Activated CD8-positive, alpha-beta memory T cell treated with anti-CD3 and anti-CD28 coated beads, Interleukin-2, amount 10 ng/mL, durations not matched to agents 7 days and 5 days (primary cell): ENCODE measurements around the gene YPEL2. TPM values are rescaled to one million over a fixed set of nuclear protein-coding genes. Genes with fewer than 3 reads are reported as not detected.

Source experiments
- ATAC-seq: fragments of 150-1000 bp; cut with Tn5 transposase; one replicate; pipeline ENCODE4 v1.10.0; 2021; ENCODE audit warnings: moderate library complexity
- CTCF ChIA-PET: fragments of 350-600 bp; sonication (Branson Sonifier 250); formaldehyde crosslinking; loops from one replicate; lab custom pipeline; 2021; ENCODE audit warnings: antibody characterized with exemption; lab: Charles Lee
- DNase-seq: peaks from one replicate; pipeline ENCODE4 v3.0.0-alpha.2; 2020
- H3K27ac Mint-ChIP-seq: one replicate; pipeline ENCODE4 v1.8.0; 2021; ENCODE audit warnings: mild to moderate bottlenecking, mixed read lengths
- H3K27me3 Mint-ChIP-seq: one replicate; pipeline ENCODE4 v1.8.0; 2021; ENCODE audit warnings: mixed read lengths
- H3K36me3 Mint-ChIP-seq: one replicate; pipeline ENCODE4 v1.8.0; 2021; ENCODE audit warnings: mild to moderate bottlenecking, mixed read lengths
- H3K4me1 Mint-ChIP-seq: one replicate; pipeline ENCODE4 v1.8.0; 2021; ENCODE audit warnings: mixed read lengths
- H3K4me3 Mint-ChIP-seq: one replicate; pipeline ENCODE4 v1.8.0; 2021; ENCODE audit warnings: mild to moderate bottlenecking, moderate library complexity, mixed read lengths
- H3K9me3 Mint-ChIP-seq: one replicate; pipeline ENCODE4 v1.8.0; 2022; ENCODE audit warnings: low read depth, mixed read lengths
- total RNA-seq, 2 experiments: library from RNA; stranded (reverse); gene quantifications; one replicate each; pipeline ENCODE4 v1.2.3, GENCODE V29; 2021

Gene YPEL2
- total RNA-seq, 2 experiments from 2014 or later, result 9.9 to 12.3 TPM

DNA sequence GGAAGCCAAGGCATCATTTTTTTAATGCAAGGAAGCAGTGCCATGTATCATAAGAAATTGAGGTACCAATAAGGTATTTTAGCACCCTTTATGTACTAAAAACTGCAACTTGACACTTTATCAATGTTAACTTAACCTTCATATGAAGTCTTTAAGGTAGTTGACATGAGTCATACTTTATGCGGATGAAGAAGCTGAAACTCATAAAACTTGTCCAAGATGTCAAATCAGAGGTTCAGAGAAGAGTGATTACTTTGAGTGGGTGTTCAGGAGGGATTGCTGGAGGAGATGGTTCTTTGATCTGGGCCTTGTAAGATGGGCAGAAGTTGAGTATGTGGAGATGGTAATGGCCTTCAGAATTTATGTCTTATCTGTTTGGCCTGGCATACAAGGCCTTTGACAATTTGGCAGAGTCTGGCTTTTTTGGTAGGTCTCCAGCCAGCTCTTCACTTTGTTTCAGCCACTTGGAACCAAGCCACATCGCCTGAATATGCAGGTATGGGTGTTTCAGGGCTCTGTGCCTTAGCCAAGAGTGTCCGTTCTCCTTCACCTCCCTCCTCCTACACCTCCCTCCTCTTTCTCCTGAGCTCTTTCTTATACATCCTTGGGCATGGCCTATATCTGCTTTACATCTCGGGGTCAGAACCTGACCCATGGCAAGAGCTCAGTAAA, 23.7 kb downstream of the YPEL2 start:
- CTCF ChIA-PET, result interaction anchor here (1.1 to 1.7 kb wide), 4 partner anchors 8 to 85 kb away, joined by 3 to 6 read pairs (median 4); no protein-coding TSS in a partner anchor
- H3K4me3 Mint-ChIP-seq, result no peak overlapping the region
- no peak overlapping the region for H3K27ac Mint-ChIP-seq
- DNase-seq, result no peak
- no peaks in the 10 kb centered on the region for H3K9me3 Mint-ChIP-seq
- peaks cover 47% of the 10 kb centered on the region for H3K36me3 Mint-ChIP-seq
- no peak for ATAC-seq
- H3K27me3 Mint-ChIP-seq, result no peaks in the 10 kb centered on the region
- H3K4me1 Mint-ChIP-seq, result peaks cover 68% of the 10 kb centered on the region

DNA sequence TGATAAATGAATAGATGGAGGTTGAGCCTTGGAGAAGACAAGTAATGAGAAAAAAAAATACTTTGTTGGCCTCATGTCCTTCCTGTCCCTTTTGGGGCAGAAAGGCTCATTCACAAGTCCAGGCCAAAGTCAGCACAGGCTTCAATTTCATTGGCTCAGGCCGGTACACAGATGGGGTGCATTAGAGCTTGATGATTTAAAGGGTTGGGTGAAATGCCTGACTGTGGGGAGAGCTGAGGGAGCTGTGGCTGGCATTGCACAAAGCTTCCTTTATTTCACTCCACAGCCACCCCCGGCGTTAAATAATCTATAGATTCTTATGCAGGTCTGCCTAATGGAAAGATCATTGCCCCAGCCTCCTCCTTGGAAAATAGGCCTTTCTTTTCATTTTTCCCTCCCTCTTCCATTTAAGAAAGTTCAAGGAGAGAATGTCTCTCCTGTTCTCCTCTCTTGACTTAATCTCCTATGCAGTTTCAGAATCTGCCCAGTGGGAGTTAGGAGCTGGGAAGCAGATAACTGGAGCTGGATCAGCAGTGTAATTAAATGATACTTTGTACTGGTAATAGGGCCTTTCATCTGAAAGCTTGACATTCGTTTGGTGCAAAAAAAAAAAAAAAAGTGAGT, 24.4 kb downstream of the YPEL2 start:
- ATAC-seq, result no peak
- Mint-ChIP-seq H3K36me3 (peaks cover 51% of the 10 kb centered on the region), H3K4me1 (peaks cover 74% of the 10 kb centered on the region), H3K9me3 (no peaks in the 10 kb centered on the region), H3K27me3 (no peaks in the 10 kb centered on the region), H3K4me3 (no peak overlapping the region), H3K27ac (no peak overlapping the region)
- DNase-seq, result no peak
- CTCF ChIA-PET, result interaction anchor here (1.0 to 1.7 kb wide), 3 partner anchors 9 to 85 kb away, joined by 3 to 6 read pairs (median 4); no protein-coding TSS in a partner anchor

DNA sequence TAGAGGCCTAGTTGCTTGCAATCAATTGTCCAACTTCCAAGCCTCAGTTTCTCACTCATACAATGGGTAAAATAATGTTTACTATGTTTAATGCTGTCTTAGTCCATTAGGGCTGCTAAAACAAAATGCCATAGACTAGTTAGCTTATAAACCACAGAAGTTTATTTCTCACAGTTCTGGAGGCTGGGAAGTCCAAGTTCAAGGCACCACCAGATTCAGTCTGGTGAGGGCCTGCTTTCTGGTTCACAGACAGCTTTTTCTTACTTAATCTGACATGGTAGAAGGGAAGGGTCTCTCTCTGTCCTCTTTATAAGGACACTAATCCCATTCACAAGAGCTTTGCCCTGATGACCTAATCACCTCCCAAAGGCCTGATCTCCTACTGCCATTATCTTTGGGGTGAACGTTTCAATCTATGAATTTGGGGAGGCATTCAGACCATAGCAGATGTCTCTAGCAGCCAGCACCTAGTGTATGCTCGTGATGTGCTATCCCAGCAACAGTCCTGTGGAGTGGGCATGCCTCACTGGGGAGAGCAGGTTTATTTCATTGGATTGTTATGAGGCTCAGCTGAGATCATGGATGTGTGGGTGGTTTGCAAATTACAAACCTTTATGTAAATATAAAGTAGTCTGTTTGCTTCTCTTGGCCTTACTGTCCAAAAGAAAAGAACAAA, 25.2 kb downstream of the YPEL2 start:
- Mint-ChIP-seq H3K27ac (no peak overlapping the region), H3K36me3 (peaks cover 51% of the 10 kb centered on the region), H3K4me3 (no peak overlapping the region), H3K9me3 (no peaks in the 10 kb centered on the region), H3K27me3 (no peaks in the 10 kb centered on the region), H3K4me1 (peaks cover 82% of the 10 kb centered on the region)
- CTCF ChIA-PET, result interaction anchor here (0.6 to 1.1 kb wide), 3 partner anchors 9 to 82 kb away, joined by 3 to 4 read pairs (median 3); no protein-coding TSS in a partner anchor
- ATAC-seq (no peak), DNase-seq (no peak)

DNA sequence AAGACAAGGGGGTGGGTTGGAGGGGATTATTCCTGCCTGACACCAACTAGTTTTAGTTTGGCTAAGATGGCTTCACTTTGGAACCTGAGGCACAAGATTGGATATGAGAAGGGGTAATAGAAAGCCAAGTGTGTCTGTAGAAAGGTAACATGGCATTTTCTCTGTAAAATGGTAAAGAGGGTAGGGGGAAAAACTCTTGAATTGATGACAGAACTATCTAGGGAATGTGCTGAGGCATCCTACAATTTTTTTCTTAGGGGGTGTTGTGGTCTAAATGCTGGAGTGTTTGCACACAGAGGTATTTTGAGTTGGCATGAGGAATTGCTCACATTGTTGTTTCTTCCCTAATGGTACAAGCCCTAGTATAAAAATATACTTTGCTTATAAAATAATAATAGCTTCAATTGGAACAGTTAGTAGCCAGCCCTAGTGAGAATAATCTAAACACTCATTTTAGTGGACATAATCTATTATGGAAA, 25.8 kb downstream of the YPEL2 start:
- ATAC-seq (no peak), DNase-seq (no peak)
- Mint-ChIP-seq H3K4me3 (no peak overlapping the region), H3K36me3 (peaks cover 51% of the 10 kb centered on the region), H3K27ac (no peak overlapping the region), H3K9me3 (no peaks in the 10 kb centered on the region), H3K4me1 (peaks cover 83% of the 10 kb centered on the region), H3K27me3 (no peaks in the 10 kb centered on the region)
- CTCF ChIA-PET, result interaction anchor here (1.5 kb wide), 1 partner anchor 25 kb away, joined by 3 read pairs; no protein-coding TSS in a partner anchor

DNA sequence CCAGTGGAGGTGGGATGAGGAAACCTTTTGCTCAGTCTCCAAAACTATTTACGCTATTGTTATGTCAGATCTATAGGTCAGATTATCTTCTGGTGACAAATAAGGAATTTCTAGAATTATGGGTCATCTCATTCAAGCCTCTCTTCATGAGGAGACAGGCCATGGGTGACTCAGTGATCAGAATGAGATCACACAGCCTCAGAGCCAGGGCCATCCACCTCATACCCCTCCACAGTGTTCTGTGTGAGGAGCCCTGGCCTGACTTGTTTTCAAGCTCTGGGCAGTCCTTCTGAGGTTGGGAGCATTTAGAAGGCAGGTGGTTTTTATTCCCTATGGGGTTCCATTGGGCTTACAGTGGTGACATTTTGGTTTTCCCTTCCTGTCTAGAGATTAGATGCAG, 26.5 kb downstream of the YPEL2 start:
- CTCF ChIA-PET, result interaction anchor here (1.5 kb wide), 1 partner anchor 25 kb away, joined by 3 read pairs; no protein-coding TSS in a partner anchor
- H3K27me3 Mint-ChIP-seq, result no peaks in the 10 kb centered on the region
- peak overlapping the region; percentile 5 for H3K27ac Mint-ChIP-seq
- DNase-seq (no peak), ATAC-seq (no peak)
- no peaks in the 10 kb centered on the region for H3K9me3 Mint-ChIP-seq
- peaks cover 82% of the 10 kb centered on the region for H3K4me1 Mint-ChIP-seq
- no peak overlapping the region for H3K4me3 Mint-ChIP-seq
- H3K36me3 Mint-ChIP-seq, result peaks cover 51% of the 10 kb centered on the region

DNA sequence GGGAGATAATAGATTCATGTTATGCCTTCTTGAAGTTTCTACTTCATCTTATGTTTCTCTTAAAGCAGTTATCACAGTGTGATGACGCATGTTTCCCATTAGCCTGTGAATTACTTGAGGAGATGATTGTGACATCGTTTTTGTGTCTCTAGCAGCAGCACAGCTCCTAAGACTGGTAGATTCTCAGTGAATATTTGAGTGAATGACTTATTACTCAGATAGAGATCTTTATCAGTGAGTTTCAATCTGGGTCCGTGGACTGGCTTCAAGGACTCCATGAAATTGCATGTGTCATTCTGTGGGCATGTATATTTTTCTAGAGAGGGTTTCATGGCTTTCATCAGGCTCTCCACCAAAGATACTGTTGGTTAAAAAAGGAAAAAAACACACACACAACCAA, 29.9 kb downstream of the YPEL2 start:
- peak; percentile 29 for ATAC-seq

DNA sequence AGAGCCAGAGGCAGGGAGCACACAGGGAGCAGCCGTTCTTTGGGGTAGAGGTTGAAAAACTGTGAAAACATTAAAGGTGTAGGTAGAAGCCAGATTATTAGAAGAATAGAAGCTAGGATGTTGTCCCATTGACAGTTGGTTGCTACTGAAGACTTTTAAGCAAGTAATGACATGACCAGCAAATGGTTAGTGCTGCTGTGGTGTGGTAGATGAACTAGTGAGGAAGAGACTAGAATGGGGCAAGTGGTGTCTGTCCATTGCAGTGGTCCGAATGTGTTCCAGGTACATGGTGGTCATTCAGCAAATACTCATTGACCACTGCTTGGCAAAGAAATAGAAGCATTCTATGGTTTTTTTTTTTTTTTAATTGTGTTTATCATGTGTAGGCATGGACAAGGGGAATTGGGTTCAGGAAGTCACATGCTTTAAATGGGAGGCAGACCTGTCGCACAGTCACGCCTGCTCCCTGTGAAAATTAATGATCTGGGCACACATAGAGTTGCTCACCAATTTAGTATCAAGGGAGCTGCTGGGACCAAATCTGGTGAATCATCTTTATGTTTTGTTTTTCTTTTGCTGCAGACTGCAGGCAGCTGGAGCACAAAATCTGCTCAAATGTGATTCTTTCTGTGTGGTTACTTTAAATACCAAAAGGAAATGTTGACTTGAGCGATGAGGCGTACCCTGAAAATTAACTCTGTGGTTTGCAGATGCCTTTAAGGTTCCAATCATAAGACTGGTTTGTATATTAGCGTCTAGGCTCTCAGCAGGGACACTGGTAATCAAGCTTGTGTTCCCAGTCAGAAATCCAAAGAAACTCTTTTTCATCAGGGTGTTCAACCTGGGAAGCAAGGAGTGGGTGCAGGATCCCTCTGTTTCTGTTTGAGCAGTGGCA, 30.7 kb downstream of the YPEL2 start:
- peak; percentile 76 for DNase-seq
- Mint-ChIP-seq H3K27me3 (no peaks in the 10 kb centered on the region), H3K9me3 (no peaks in the 10 kb centered on the region), H3K36me3 (peaks cover 23% of the 10 kb centered on the region), H3K4me3 (peak overlapping the region; percentile 58), H3K27ac (peak overlapping the region; percentile 94), H3K4me1 (peaks cover 86% of the 10 kb centered on the region)
- CTCF ChIA-PET, result interaction anchor here (0.8 to 2.3 kb wide), 15 partner anchors 11 to 257 kb away, joined by 3 to 14 read pairs (median 4); no protein-coding TSS in a partner anchor
- peak; percentile 67 for ATAC-seq

More for the DNA sequence above, 29.9 kb downstream of the YPEL2 start:
- no peaks in the 10 kb centered on the region for H3K9me3 Mint-ChIP-seq
- peak overlapping the region; percentile 58 for H3K4me3 Mint-ChIP-seq
- H3K27ac Mint-ChIP-seq, result peak overlapping the region; percentile 94
- CTCF ChIA-PET, result interaction anchor here (1.1 to 2.3 kb wide), 9 partner anchors 14 to 258 kb away, joined by 3 to 14 read pairs (median 4); no protein-coding TSS in a partner anchor
- H3K36me3 Mint-ChIP-seq, result peaks cover 30% of the 10 kb centered on the region
- H3K27me3 Mint-ChIP-seq, result no peaks in the 10 kb centered on the region
- peak; percentile 43 for DNase-seq
- H3K4me1 Mint-ChIP-seq, result peaks cover 82% of the 10 kb centered on the region

DNA sequence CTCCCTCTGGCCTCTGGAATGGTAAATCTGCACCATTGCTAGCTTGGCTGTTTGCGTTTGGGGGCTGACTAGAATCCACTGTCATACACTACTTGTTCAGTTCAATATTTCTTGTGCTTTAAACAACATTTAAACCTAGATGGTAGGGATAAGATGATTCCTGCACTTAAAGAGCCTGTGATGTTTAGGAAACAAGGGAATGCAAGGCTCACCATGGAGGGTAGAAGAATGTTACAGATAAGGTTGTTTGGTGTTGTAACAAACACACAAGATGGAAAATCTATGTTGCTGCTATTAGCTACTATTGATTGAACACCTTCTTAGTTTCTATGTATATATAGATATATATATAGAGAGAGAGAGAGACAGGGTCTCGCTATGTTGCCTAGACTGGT, 31.4 kb downstream of the YPEL2 start:
- DNase-seq, result no peak
- no peak for ATAC-seq
- Mint-ChIP-seq H3K27me3 (no peaks in the 10 kb centered on the region), H3K9me3 (no peaks in the 10 kb centered on the region), H3K27ac (peak overlapping the region; percentile 94), H3K4me3 (peak overlapping the region; percentile 58), H3K36me3 (peaks cover 21% of the 10 kb centered on the region), H3K4me1 (peaks cover 86% of the 10 kb centered on the region)
- CTCF ChIA-PET, result interaction anchor here (1.2 to 2.3 kb wide), 10 partner anchors 22 to 78 kb away, joined by 3 to 14 read pairs (median 6); no protein-coding TSS in a partner anchor

DNA sequence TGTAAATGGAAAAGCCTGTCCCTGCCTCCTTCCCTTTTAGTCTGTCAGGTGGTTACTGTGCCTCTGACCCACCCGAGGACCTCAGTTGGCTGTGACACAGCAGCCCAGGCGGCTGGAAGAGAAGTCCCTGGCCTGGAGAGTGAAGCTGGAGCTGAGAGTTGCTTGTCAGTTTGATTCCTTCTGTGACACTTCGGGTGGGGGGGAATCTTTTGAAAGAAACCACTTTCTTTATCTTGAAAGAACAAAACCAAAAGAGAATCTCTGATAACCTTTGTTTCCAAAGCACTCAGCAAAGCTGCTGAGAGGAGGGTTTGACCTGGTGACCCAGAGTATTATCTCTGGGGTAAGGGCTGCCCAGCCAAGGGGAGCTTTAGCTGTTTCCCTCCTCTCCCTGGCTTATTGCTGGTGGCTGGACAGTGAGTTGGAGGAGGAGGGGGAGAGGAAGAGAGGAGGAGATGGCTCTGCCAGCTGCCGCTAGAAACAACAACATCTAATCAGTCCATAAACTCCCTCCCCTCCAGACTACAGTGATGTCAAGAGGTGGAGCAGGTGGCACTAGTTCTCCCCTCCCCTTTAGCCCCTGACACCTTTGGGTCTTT, 34.0 kb downstream of the YPEL2 start:
- Mint-ChIP-seq H3K9me3 (no peaks in the 10 kb centered on the region), H3K27ac (peak overlapping the region; percentile 76), H3K27me3 (no peaks in the 10 kb centered on the region), H3K36me3 (peaks cover 12% of the 10 kb centered on the region), H3K4me3 (no peak overlapping the region), H3K4me1 (peaks cover 66% of the 10 kb centered on the region)
- DNase-seq (peak; percentile 43), ATAC-seq (no peak)
- CTCF ChIA-PET, result interaction anchor here (1.1 to 2.8 kb wide), 5 partner anchors 10 to 75 kb away, joined by 3 to 16 read pairs (median 5); no protein-coding TSS in a partner anchor

DNA sequence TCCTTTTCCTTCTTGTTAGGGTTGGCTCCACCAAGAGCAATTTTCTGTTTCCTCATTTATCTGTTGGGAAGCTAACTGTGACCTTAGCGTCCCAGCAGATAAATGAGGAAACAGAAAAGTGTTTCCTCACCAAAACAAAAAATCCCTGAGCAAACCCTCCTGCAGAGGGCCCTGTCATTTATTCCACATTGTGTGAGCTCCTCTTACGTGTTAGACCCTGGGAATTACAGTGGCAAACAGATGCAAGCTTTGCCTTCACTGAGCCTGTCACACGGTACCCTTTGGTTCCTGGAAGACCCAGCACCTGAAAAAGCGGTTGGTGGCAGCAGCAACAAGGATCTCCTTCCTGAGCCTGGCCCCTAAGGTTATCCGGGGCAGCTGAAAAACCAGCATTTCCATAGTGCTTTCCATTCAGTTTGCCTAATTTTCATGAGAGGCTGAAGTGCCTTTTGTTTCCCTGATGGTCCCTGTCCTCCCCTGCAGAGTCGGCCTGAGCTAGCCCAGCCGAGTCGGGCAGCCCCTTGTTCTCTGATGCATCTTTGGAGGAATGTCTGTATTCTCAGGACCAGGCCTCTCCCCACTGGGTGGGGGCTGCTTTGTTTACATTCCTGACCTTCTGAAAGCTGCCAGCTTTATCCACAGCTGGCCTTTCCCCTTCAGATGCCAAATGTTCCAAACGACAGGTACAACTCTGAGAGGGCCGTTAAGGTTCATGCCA, 34.7 kb downstream of the YPEL2 start:
- no peaks in the 10 kb centered on the region for H3K9me3 Mint-ChIP-seq
- DNase-seq (no peak), ATAC-seq (no peak)
- CTCF ChIA-PET, result interaction anchor here (1.1 to 2.8 kb wide), 5 partner anchors 9 to 74 kb away, joined by 3 to 16 read pairs (median 5); no protein-coding TSS in a partner anchor
- peaks cover 13% of the 10 kb centered on the region for H3K36me3 Mint-ChIP-seq
- H3K27ac Mint-ChIP-seq, result peak overlapping the region; percentile 76
- H3K4me1 Mint-ChIP-seq, result peaks cover 64% of the 10 kb centered on the region
- no peaks in the 10 kb centered on the region for H3K27me3 Mint-ChIP-seq
- H3K4me3 Mint-ChIP-seq, result no peak overlapping the region
